Smooth muscle cell of trachea (primary cell): Measurements from ENCODE around the gene PRPF38B. TPM values are rescaled to one million over a fixed set of nuclear protein-coding genes. Genes with fewer than 3 reads are reported as not detected.

Source experiments
- total RNA-seq: library from RNA; depleted of rRNA; stranded (reverse); fragments of >200 nt; gene quantifications from 2 replicates; pipeline ENCODE4 v1.2.1, GENCODE V29; 2014

Gene PRPF38B
- 10.3 and 15.4 TPM in 2 replicates for total RNA-seq

GRCh38 chr1:108691942-108692723 lies at the start of gene PRPF38B:
Gene PRPF38B (plus strand): TSS chr1:108692310. CDS start chr1:108692592, 282 bp downstream.

GRCh38 chr1:108661030-108661609 lies 31.0 kb upstream of the PRPF38B start, which contains the start of gene HENMT1:
Gene HENMT1 (minus strand): TSS chr1:108661093. CDS start chr1:108659884, 1,209 bp downstream.

GRCh38 chr1:108712606-108713150 lies 20.6 kb downstream of the PRPF38B start, which contains the start of gene FNDC7:
Gene FNDC7 (plus strand): TSS chr1:108712908. CDS start chr1:108712934, 26 bp downstream.

GRCh38 chr1:108746382-108747170 lies 54.5 kb downstream of the PRPF38B start, which contains the start of gene STXBP3:
Gene STXBP3 (plus strand): TSS chr1:108746674. CDS start chr1:108746738, 64 bp downstream.

Other genes starting within 250 kb of the PRPF38B start
- not detected in 2 replicates for gene NBPF6, start 242.0 kb upstream of the PRPF38B start, total RNA-seq
- gene EEIG2, start 132.2 kb upstream of the PRPF38B start, total RNA-seq: 24.3 and 33.9 TPM in 2 replicates
- 2.3 and 4.5 TPM in 2 replicates for gene HENMT1, start 31.2 kb upstream of the PRPF38B start, total RNA-seq
- under 0.01 TPM in 1 of 2 replicates, not detected in the other for gene FNDC7, start 20.6 kb downstream of the PRPF38B start, total RNA-seq
- gene STXBP3, start 54.4 kb downstream of the PRPF38B start, total RNA-seq: 60.2 and 75.3 TPM in 2 replicates
- not detected in 2 replicates for gene AKNAD1, start 164.8 kb downstream of the PRPF38B start, total RNA-seq
- gene GPSM2, start 184.7 kb downstream of the PRPF38B start, total RNA-seq: 20.2 and 62.1 TPM in 2 replicates